Measurements from ENCODE around the gene LYPLAL1.

DNA sequence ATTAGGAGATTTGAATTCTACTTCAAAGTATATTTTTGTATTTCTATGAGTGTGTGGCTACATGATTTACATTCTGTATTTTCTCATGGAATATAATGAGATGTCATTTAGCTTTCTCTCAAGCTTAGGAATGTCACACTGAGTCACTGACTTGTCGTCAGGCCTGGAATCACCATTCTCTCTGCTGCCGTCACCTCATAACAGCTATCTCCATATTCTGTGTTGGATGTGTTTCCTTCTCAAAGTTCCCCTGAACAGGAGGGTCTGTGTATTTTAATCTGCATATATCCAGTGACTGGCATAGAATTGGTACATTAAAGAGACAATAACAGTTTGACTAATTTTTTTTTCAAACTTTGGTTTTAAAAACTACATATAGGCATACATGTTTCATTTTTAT is 35.9 kb downstream of the LYPLAL1 start:
- TF ChIP-seq EZH2 (IDR thresholded peaks at IDR 0.05; ENCODE audit: insufficient read depth, low read length), result no peak
- TF ChIP-seq, protein P1, sequence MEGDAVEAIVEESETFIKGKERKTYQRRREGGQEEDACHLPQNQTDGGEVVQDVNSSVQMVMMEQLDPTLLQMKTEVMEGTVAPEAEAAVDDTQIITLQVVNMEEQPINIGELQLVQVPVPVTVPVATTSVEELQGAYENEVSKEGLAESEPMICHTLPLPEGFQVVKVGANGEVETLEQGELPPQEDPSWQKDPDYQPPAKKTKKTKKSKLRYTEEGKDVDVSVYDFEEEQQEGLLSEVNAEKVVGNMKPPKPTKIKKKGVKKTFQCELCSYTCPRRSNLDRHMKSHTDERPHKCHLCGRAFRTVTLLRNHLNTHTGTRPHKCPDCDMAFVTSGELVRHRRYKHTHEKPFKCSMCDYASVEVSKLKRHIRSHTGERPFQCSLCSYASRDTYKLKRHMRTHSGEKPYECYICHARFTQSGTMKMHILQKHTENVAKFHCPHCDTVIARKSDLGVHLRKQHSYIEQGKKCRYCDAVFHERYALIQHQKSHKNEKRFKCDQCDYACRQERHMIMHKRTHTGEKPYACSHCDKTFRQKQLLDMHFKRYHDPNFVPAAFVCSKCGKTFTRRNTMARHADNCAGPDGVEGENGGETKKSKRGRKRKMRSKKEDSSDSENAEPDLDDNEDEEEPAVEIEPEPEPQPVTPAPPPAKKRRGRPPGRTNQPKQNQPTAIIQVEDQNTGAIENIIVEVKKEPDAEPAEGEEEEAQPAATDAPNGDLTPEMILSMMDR (IDR thresholded peaks at IDR 0.05; ENCODE audit: insufficient read depth, low read depth, low read length), result no peak

All from astrocyte (in vitro differentiated cells and primary cell).